Body of pancreas (tissue), 4 donors: Measurements from ENCODE around the gene RBM19.

Source experiments
- CTCF ChIP-seq, 7 experiments: fragments of 450-650 bp in 4 of 7; fragments of 200-600 bp in 3 of 7; sonication (generic) in 3 of 7; IDR thresholded peaks; one replicate each; pipeline ENCODE4 v1.5.1; 2016 to 2019; ENCODE audit warnings: antibody characterized with exemption in 7 of 7
- POLR2A ChIP-seq, 3 donors: fragments of 450-650 bp; IDR thresholded peaks; one replicate each; pipeline ENCODE4 v1.6.1; 2016; ENCODE audit warnings: antibody characterized with exemption in 3 of 3, mild to moderate bottlenecking in 2 of 3

DNA sequence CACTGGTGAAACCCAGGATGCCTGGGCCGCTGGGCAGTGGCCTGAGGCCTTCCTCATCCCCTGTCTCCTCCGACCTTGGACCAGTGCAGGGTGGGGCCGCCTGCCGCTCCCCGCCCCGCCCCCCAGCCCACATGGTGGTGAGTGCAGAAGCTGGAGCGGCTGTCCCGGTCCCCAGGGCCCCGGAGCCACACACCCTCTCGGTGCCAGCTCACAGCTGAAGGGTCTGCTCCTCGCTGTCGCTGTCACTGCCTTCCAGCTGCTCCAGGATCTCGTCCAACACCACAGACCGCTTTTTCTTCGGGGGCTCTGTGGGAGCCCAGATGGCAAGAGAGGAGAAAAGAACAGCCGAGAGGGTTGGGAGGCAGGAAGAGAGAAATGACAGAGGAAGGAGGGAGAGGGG lies 143.1 kb downstream of the RBM19 start:
- TF ChIP-seq POLR2A (IDR thresholded peaks at IDR 0.05) (no peak), CTCF (IDR thresholded peaks at IDR 0.05) (no peak)
